Calu3 (cell line): ENCODE measurements around the gene ADCY5. TPM values are rescaled to one million over a fixed set of nuclear protein-coding genes. Genes with fewer than 3 reads are reported as not detected.

Experiments
- BruUV-seq: library from RNA; stranded (reverse); fragments of 400-500 nt; replicated peaks from 2 replicates; lab custom pipeline; 2021; lab: Mats Ljungman, UMichigan
- CTCF ChIA-PET: fragments of 300-600 bp; sonication (Branson Sonifier 250); formaldehyde crosslinking; loops from one replicate; lab custom pipeline; 2022; ENCODE audit warnings: antibody characterized with exemption; lab: Charles Lee
- DNase-seq: peaks from one replicate; pipeline ENCODE4 v3.0.0; 2022
- H3K27ac Mint-ChIP-seq: one replicate; pipeline ENCODE4 v1.8.0; 2022; ENCODE audit warnings: mixed read lengths; ENCODE audit not compliant: unreplicated experiment
- H3K27me3 Mint-ChIP-seq: one replicate; pipeline ENCODE4 v1.8.0; 2022; ENCODE audit warnings: mixed read lengths; ENCODE audit not compliant: unreplicated experiment
- H3K36me3 Mint-ChIP-seq: one replicate; pipeline ENCODE4 v1.8.0; 2022; ENCODE audit warnings: mild to moderate bottlenecking, moderate library complexity, mixed read lengths; ENCODE audit not compliant: insufficient read depth, unreplicated experiment
- H3K4me1 Mint-ChIP-seq: one replicate; pipeline ENCODE4 v1.8.0; 2022; ENCODE audit warnings: mild to moderate bottlenecking, low read depth, mixed read lengths; ENCODE audit not compliant: unreplicated experiment
- H3K4me3 Mint-ChIP-seq: one replicate; pipeline ENCODE4 v1.8.0; 2022; ENCODE audit warnings: mild to moderate bottlenecking, low read depth, moderate library complexity, mixed read lengths; ENCODE audit not compliant: unreplicated experiment
- H3K9me3 Mint-ChIP-seq: one replicate; pipeline ENCODE4 v1.8.0; 2022; ENCODE audit warnings: low read depth, mixed read lengths; ENCODE audit not compliant: unreplicated experiment
- CTCF ChIP-seq: fragments of 200-600 bp; IDR thresholded peaks from one replicate; pipeline ENCODE4 v1.8.0; 2022; ENCODE audit warnings: antibody characterized with exemption; ENCODE audit not compliant: unreplicated experiment
- intact Hi-C: fragments of 100-400 bp; cut with micrococcal nuclease; formaldehyde crosslinking; loops from one replicate; pipeline ENCODE4 v1.10.0; 2022; ENCODE audit not compliant: unreplicated experiment
- total RNA-seq: library from RNA; stranded (reverse); gene quantifications from 2 replicates; pipeline ENCODE4 v1.2.3, GENCODE V29; 2022

The ADCY5 gene
- total RNA-seq, 1 experiment from 2014 or later: 2.5 TPM

GRCh38 chr3:123285479-123285878 is 163.4 kb downstream of the ADCY5 start:
- H3K4me3 Mint-ChIP-seq: no peak overlapping the region
- no TSS peak for BruUV-seq
- intact Hi-C loops: no loop called here
- CTCF ChIA-PET: no interaction called here
- DNase-seq: no peak
- peaks cover 23% of the 10 kb centered on the region for H3K27me3 Mint-ChIP-seq
- H3K27ac Mint-ChIP-seq: no peak overlapping the region
- peaks cover 4% of the 10 kb centered on the region for H3K9me3 Mint-ChIP-seq
- H3K4me1 Mint-ChIP-seq: no peaks in the 10 kb centered on the region
- no peak for TF ChIP-seq CTCF
- H3K36me3 Mint-ChIP-seq: peaks cover 6% of the 10 kb centered on the region

GRCh38 chr3:123285066-123285465 is 163.8 kb downstream of the ADCY5 start:
- no peak for DNase-seq
- TF ChIP-seq CTCF: no peak
- H3K36me3 Mint-ChIP-seq: peaks cover 2% of the 10 kb centered on the region
- intact Hi-C loops: no loop called here
- peaks cover 4% of the 10 kb centered on the region for H3K9me3 Mint-ChIP-seq
- no peak overlapping the region for H3K4me3 Mint-ChIP-seq
- H3K27ac Mint-ChIP-seq: no peak overlapping the region
- CTCF ChIA-PET: no interaction called here
- no TSS peak for BruUV-seq
- H3K27me3 Mint-ChIP-seq: peaks cover 19% of the 10 kb centered on the region
- no peaks in the 10 kb centered on the region for H3K4me1 Mint-ChIP-seq

GRCh38 chr3:123284399-123285010 is 164.4 kb downstream of the ADCY5 start:
- CTCF ChIA-PET: no interaction called here
- peaks cover 4% of the 10 kb centered on the region for H3K9me3 Mint-ChIP-seq
- H3K4me1 Mint-ChIP-seq: no peaks in the 10 kb centered on the region
- no peaks in the 10 kb centered on the region for H3K36me3 Mint-ChIP-seq
- intact Hi-C loops: no loop called here
- H3K4me3 Mint-ChIP-seq: no peak overlapping the region
- DNase-seq: no peak
- no peak for TF ChIP-seq CTCF
- H3K27ac Mint-ChIP-seq: no peak overlapping the region
- no TSS peak for BruUV-seq
- H3K27me3 Mint-ChIP-seq: peaks cover 14% of the 10 kb centered on the region

GRCh38 chr3:123283657-123284398 is 165.1 kb downstream of the ADCY5 start:
- H3K27ac Mint-ChIP-seq: no peak overlapping the region
- no peaks in the 10 kb centered on the region for H3K36me3 Mint-ChIP-seq
- no peak for DNase-seq
- H3K27me3 Mint-ChIP-seq: peaks cover 13% of the 10 kb centered on the region
- CTCF ChIA-PET: interaction anchor here (0.6 kb wide), 1 partner anchor 249 kb away, joined by 5 read pairs; no protein-coding TSS in a partner anchor
- H3K9me3 Mint-ChIP-seq: peaks cover 4% of the 10 kb centered on the region
- no peaks in the 10 kb centered on the region for H3K4me1 Mint-ChIP-seq
- BruUV-seq: no TSS peak
- H3K4me3 Mint-ChIP-seq: no peak overlapping the region
- intact Hi-C loops: no loop called here
- TF ChIP-seq CTCF: no peak
